WTC11 (cell line): Measurements from ENCODE around the gene AFF3. TPM values are rescaled to one million over a fixed set of nuclear protein-coding genes. Genes with fewer than 3 reads are reported as not detected.

Experiments used
- ATAC-seq: fragments of 200-7000 bp; cut with Tn5 transposase; 2 replicates; pipeline ENCODE4 v1.10.0; 2021; ENCODE audit warnings: mild to moderate bottlenecking, moderate library complexity
- CTCF ChIA-PET: fragments of 300-600 bp; sonication (Branson Sonifier 250); formaldehyde crosslinking; loops from one replicate; lab custom pipeline; 2021; ENCODE audit warnings: antibody characterized with exemption; lab: Charles Lee
- POLR2A ChIA-PET: fragments of 350-600 bp; sonication (Branson Sonifier 250); formaldehyde crosslinking; loops from one replicate; lab custom pipeline; 2021; ENCODE audit warnings: antibody characterized with exemption; lab: Charles Lee
- DNase-seq: peaks from one replicate; pipeline ENCODE4 v3.0.0; 2021; ENCODE audit warnings: low spot score
- H3K27ac Mint-ChIP-seq: 2 replicates; pipeline ENCODE4 v1.8.0; 2021; ENCODE audit warnings: mixed read lengths
- H3K27me3 Mint-ChIP-seq: 2 replicates; pipeline ENCODE4 v1.8.0; 2021; ENCODE audit warnings: low read depth, mild to moderate bottlenecking, moderate library complexity, mixed read lengths
- H3K36me3 Mint-ChIP-seq: 2 replicates; pipeline ENCODE4 v1.8.0; 2021; ENCODE audit warnings: mixed read lengths
- H3K4me1 Mint-ChIP-seq: 2 replicates; pipeline ENCODE4 v1.8.0; 2022; ENCODE audit warnings: mixed read lengths
- H3K4me3 Mint-ChIP-seq: 2 replicates; pipeline ENCODE4 v1.8.0; 2021; ENCODE audit warnings: mild to moderate bottlenecking, moderate library complexity, mixed read lengths
- H3K9me3 Mint-ChIP-seq: 2 replicates; pipeline ENCODE4 v1.8.0; 2021; ENCODE audit warnings: mixed read lengths
- E2F1 ChIP-seq: sonication (generic); formaldehyde crosslinking; IDR thresholded peaks from 2 replicates; pipeline ENCODE4 v1.8.0; 2022; ENCODE audit warnings: mild to moderate bottlenecking, missing genetic modification reagents
- E2F5 ChIP-seq: sonication (generic); formaldehyde crosslinking; IDR thresholded peaks from 2 replicates; pipeline ENCODE4 v1.8.1; 2022; ENCODE audit warnings: mild to moderate bottlenecking, moderate library complexity, missing genetic modification reagents
- IRF1 ChIP-seq: sonication (generic); formaldehyde crosslinking; IDR thresholded peaks from 2 replicates; pipeline ENCODE4 v1.8.0; 2023; ENCODE audit warnings: missing genetic modification reagents
- JAZF1 ChIP-seq: fragments of 250-450 bp; sonication (Bioruptor Pico); IDR thresholded peaks from 2 replicates; pipeline ENCODE4 v1.9.0; 2021; ENCODE audit warnings: moderate library complexity, mild to moderate bottlenecking, inconsistent platforms
- MAX ChIP-seq: sonication (generic); formaldehyde crosslinking; IDR thresholded peaks from 2 replicates; pipeline ENCODE4 v1.8.0; 2022; ENCODE audit warnings: mild to moderate bottlenecking, missing genetic modification reagents
- OVOL2 ChIP-seq: fragments of 250-450 bp; sonication (Bioruptor Pico); IDR thresholded peaks from 2 replicates; pipeline ENCODE4 v1.9.0; 2021; ENCODE audit warnings: mild to moderate bottlenecking, borderline replicate concordance
- PRDM15 ChIP-seq: sonication (generic); formaldehyde crosslinking; IDR thresholded peaks from 2 replicates; pipeline ENCODE4 v1.8.0; 2022; ENCODE audit warnings: missing genetic modification reagents
- PREB ChIP-seq: sonication (generic); formaldehyde crosslinking; IDR thresholded peaks from 2 replicates; pipeline ENCODE4 v1.8.1; 2022; ENCODE audit warnings: mild to moderate bottlenecking, missing genetic modification reagents, moderate library complexity, borderline replicate concordance
- SMAD4 ChIP-seq: sonication (generic); formaldehyde crosslinking; IDR thresholded peaks from 2 replicates; pipeline ENCODE4 v1.8.0; 2022; ENCODE audit warnings: mild to moderate bottlenecking, missing genetic modification reagents
- SP1 ChIP-seq: sonication (generic); formaldehyde crosslinking; conservative IDR thresholded peaks from 2 replicates; pipeline ENCODE4 v1.8.1; 2022; ENCODE audit warnings: missing genetic modification reagents
- TCF7 ChIP-seq: sonication (generic); formaldehyde crosslinking; IDR thresholded peaks from 2 replicates; pipeline ENCODE4 v1.8.0; 2022; ENCODE audit warnings: mild to moderate bottlenecking, low read depth, missing genetic modification reagents, moderate library complexity
- ZNF281 ChIP-seq: sonication (generic); formaldehyde crosslinking; IDR thresholded peaks from 2 replicates; pipeline ENCODE4 v1.8.0; 2023; ENCODE audit warnings: mild to moderate bottlenecking, missing genetic modification reagents
- ZNF532 ChIP-seq: fragments of 250-450 bp; sonication (Bioruptor Pico); IDR thresholded peaks from 2 replicates; pipeline ENCODE4 v1.9.0; 2021; ENCODE audit warnings: mild to moderate bottlenecking, borderline replicate concordance
- total RNA-seq: library from RNA; stranded (reverse); gene quantifications from 3 replicates; pipeline ENCODE4 v1.2.3, GENCODE V29; 2021

Gene AFF3
- total RNA-seq, 1 experiment from 2014 or later, result 1.2 TPM

- DNase-seq, result no peak
- H3K27me3 Mint-ChIP-seq, result no peaks in the 10 kb centered on the region
- H3K36me3 Mint-ChIP-seq, result no peaks in the 10 kb centered on the region
- H3K9me3 Mint-ChIP-seq, result no peaks in the 10 kb centered on the region
- ATAC-seq, result no peak
- no peak overlapping the region for H3K4me3 Mint-ChIP-seq
- H3K4me1 Mint-ChIP-seq, result 0 out of 2 replicates have a peak, but pooled peaks cover 4% of the 10 kb centered on the region
- CTCF ChIA-PET, result no interaction called here
- POLR2A ChIA-PET, result no interaction called here
- TF ChIP-seq E2F1 (CRISPR knock-in tag) (no peak), PRDM15 (CRISPR knock-in tag) (no peak), OVOL2 (CRISPR knock-in tag) (no peak), ZNF532 (CRISPR knock-in tag) (no peak), SMAD4 (CRISPR knock-in tag) (no peak), JAZF1 (CRISPR knock-in tag) (no peak), IRF1 (no peak), PREB (CRISPR knock-in tag) (no peak), E2F5 (CRISPR knock-in tag) (no peak), ZNF281 (CRISPR knock-in tag) (no peak), TCF7 (CRISPR knock-in tag) (no peak), SP1 (no peak), MAX (CRISPR knock-in tag) (no peak)
- no peak overlapping the region for H3K27ac Mint-ChIP-seq
Observed at GRCh38 chr2:99940963-99941362, 201.4 kb downstream of the AFF3 start.
